22Rv1 (cell line): Measurements from ENCODE around the gene ATP5PO.

Experiments used
- ZFX ChIP-seq: fragments of 450-650 bp; IDR thresholded peaks from 2 replicates; pipeline ENCODE4 v1.6.1; 2017; ENCODE audit warnings: antibody characterized with exemption, borderline replicate concordance
- TF ChIP-seq, protein P1 (sequence below): fragments of 450-650 bp; IDR thresholded peaks from 2 replicates; pipeline ENCODE4 v1.5.1; 2017; ENCODE audit warnings: mild to moderate bottlenecking

DNA sequence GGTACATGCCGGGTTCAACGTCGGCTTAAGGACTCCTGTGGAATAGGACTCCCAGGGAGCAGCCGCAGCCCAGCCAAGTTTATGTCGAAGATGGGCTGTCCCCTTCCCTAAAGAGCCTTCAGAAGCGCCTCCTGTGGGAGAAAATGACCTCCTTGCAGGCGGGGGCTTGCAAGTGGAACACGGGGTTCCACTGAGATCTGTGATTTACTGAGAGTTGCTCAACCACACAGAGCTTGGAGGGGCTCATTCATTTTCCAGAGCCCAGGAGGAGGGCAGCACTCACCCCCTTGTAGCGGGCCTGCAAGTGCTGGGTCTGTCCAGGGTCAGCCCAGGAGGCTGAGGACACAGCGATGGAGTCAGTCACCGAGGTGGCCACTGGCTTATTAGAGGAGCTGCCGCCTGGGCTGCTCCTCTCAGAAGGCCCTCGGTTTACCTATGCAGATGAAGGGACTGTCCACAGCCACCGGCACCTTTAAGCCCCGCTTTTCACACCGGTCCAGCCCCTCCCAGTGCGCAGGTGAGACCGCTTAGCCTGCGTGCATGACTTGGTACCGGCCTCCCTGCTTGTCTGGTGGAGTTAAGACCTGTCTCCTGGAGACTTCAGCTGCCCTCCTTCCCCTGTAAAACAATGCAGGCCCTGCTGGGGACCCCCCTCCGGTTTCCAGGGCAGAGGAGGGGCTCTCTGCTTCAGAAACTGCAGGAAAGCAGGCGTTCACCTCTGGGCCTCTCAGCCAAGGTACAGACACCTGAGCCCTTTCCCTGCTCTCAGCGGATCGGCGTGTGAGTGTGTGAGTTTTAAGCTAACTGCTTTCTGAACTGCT is 57.5 kb downstream of the ATP5PO start:
- no peak for TF ChIP-seq ZFX
- TF ChIP-seq, protein P1, sequence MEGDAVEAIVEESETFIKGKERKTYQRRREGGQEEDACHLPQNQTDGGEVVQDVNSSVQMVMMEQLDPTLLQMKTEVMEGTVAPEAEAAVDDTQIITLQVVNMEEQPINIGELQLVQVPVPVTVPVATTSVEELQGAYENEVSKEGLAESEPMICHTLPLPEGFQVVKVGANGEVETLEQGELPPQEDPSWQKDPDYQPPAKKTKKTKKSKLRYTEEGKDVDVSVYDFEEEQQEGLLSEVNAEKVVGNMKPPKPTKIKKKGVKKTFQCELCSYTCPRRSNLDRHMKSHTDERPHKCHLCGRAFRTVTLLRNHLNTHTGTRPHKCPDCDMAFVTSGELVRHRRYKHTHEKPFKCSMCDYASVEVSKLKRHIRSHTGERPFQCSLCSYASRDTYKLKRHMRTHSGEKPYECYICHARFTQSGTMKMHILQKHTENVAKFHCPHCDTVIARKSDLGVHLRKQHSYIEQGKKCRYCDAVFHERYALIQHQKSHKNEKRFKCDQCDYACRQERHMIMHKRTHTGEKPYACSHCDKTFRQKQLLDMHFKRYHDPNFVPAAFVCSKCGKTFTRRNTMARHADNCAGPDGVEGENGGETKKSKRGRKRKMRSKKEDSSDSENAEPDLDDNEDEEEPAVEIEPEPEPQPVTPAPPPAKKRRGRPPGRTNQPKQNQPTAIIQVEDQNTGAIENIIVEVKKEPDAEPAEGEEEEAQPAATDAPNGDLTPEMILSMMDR, result no peak
